ENCODE results near the gene COX5A.

GRCh38 chr15:74873036-74873755 lies 64.7 kb downstream of the COX5A start, which contains the start of gene SCAMP2:
- TF ChIP-seq POLR2AphosphoS5 (IDR thresholded peaks at IDR 0.05; ENCODE audit: low read depth, low read length): peak; percentile 96
- no peak for TF ChIP-seq REST (IDR thresholded peaks at IDR 0.05; ENCODE audit: insufficient read depth in 1 of 2, low read depth in 2 of 2, low read length in 2 of 2)

Data from PFSK-1 (cell line).